Thyroid gland (tissue), 4 donors: ENCODE results near the gene ELMO3.

ENCODE experiments used
- POLR2A ChIP-seq, 2 donors: fragments of 450-650 bp; IDR thresholded peaks; one replicate each; pipeline ENCODE4 v1.6.1; 2017; ENCODE audit warnings: antibody characterized with exemption in 2 of 2, mild to moderate bottlenecking in 2 of 2, moderate library complexity in 1 of 2
- TF ChIP-seq, protein P1 (sequence below), 6 experiments: fragments of 200-600 bp in 3 of 6; fragments of 450-650 bp in 3 of 6; sonication (generic) in 3 of 6; IDR thresholded peaks; one replicate each; pipeline ENCODE4 v1.5.1; 2016 to 2019; ENCODE audit warnings: antibody characterized with exemption in 6 of 6, mild to moderate bottlenecking in 2 of 6, inconsistent platforms in 1 of 6, moderate library complexity in 1 of 6

DNA sequence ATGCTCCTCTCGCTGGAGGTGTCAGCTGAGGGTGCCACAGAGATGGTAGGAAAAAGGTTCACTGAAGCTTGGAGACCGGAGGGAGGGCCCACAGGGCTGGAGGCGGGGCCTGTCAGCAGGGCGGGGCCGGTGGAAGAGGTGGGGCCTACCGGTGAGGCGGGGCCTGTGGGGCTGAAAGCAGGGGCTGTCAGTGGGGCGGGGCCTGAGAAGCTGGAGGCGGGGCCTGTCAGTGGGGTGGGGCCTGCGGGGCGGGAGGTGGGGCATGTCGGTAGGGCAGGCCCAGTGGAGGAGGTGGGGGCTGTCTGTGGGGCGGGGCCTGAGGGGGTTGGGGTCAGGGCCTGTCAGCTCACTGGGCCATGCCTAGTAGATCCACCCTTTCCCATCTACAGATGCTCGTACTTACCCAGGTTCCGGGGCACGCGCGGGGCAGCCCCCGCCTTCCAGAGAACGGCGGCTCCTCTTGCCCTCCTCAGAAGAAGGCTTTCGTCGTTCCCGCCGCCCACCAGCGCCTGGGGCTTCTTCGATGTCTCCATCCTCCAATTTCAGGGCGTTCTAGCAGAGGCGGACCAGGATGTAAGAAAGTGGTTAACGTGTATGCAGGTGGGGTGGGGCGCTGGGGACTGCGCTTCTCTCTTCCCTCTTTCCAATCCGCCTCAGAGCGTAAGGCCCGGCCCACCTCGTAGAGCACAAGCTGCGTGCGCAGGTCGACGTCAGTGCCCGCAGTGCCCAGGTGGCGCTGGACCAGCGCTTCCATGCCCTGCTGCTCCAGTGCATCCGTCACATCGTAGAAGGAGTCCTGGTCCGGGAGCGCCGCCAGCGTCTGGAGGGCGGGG lies 37.8 kb downstream of the ELMO3 start:
- TF ChIP-seq, protein P1, sequence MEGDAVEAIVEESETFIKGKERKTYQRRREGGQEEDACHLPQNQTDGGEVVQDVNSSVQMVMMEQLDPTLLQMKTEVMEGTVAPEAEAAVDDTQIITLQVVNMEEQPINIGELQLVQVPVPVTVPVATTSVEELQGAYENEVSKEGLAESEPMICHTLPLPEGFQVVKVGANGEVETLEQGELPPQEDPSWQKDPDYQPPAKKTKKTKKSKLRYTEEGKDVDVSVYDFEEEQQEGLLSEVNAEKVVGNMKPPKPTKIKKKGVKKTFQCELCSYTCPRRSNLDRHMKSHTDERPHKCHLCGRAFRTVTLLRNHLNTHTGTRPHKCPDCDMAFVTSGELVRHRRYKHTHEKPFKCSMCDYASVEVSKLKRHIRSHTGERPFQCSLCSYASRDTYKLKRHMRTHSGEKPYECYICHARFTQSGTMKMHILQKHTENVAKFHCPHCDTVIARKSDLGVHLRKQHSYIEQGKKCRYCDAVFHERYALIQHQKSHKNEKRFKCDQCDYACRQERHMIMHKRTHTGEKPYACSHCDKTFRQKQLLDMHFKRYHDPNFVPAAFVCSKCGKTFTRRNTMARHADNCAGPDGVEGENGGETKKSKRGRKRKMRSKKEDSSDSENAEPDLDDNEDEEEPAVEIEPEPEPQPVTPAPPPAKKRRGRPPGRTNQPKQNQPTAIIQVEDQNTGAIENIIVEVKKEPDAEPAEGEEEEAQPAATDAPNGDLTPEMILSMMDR (IDR thresholded peaks at IDR 0.05) = no peak
- no peak for TF ChIP-seq POLR2A (IDR thresholded peaks at IDR 0.05)
